Stimulated activated CD8-positive, alpha-beta memory T cell treated with anti-CD3 and anti-CD28 coated beads, Interleukin-4, amount 100 ng/mL, for 48 hours (primary cell): ENCODE data around the gene PGBD4.
A peak's percentile ranks its signal among the peaks of the same experiment; 100 is the strongest.

ENCODE experiments used
- DNase-seq: peaks from one replicate; pipeline ENCODE4 v3.0.0-alpha.2; 2020

Gene PGBD4

GRCh38 chr15:34101366-34102174 is at the start of gene PGBD4, which contains the start of gene EMC7:
TSS of gene PGBD4 (plus strand) at chr15:34102083. CDS start at chr15:34102532, 449 bp downstream.
TSS of gene EMC7 (minus strand) at chr15:34101862. CDS start at chr15:34101839, 23 bp downstream.
- DNase-seq, result peak; percentile 100

GRCh38 chr15:34054081-34054707 is 47.7 kb upstream of the PGBD4 start:
- no peak for DNase-seq

- no peak for DNase-seq
Observed at GRCh38 chr15:34055868-34056595, 45.9 kb upstream of the PGBD4 start.

GRCh38 chr15:34056911-34057310 is 45.0 kb upstream of the PGBD4 start:
- DNase-seq, result no peak

GRCh38 chr15:34059476-34059875 is 42.4 kb upstream of the PGBD4 start:
- no peak for DNase-seq

- no peak for DNase-seq
Observed at GRCh38 chr15:34059946-34060345, 41.9 kb upstream of the PGBD4 start.

- no peak for DNase-seq
Observed at GRCh38 chr15:34064438-34064837, 37.4 kb upstream of the PGBD4 start.

- DNase-seq, result no peak
Observed at GRCh38 chr15:34065261-34065660, 36.6 kb upstream of the PGBD4 start.

- DNase-seq, result no peak
Observed at GRCh38 chr15:34065941-34066340, 35.9 kb upstream of the PGBD4 start.

- DNase-seq, result no peak
Observed at GRCh38 chr15:34070003-34070402, 31.9 kb upstream of the PGBD4 start.

GRCh38 chr15:34076785-34077184 is 25.1 kb upstream of the PGBD4 start:
- DNase-seq, result no peak

GRCh38 chr15:34078900-34079299 is 23.0 kb upstream of the PGBD4 start:
- no peak for DNase-seq

- DNase-seq, result no peak
Observed at GRCh38 chr15:34079904-34080303, 22.0 kb upstream of the PGBD4 start.

GRCh38 chr15:34084086-34084485 is 17.8 kb upstream of the PGBD4 start:
- DNase-seq, result no peak

GRCh38 chr15:34085746-34086145 is 16.1 kb upstream of the PGBD4 start:
- DNase-seq, result no peak

GRCh38 chr15:34099914-34100313 is 2.0 kb upstream of the PGBD4 start:
- no peak for DNase-seq

GRCh38 chr15:34102175-34102925 is 467 bp downstream of the PGBD4 start:
- DNase-seq, result no peak

- DNase-seq, result no peak
Observed at GRCh38 chr15:34106423-34106822, 4.5 kb downstream of the PGBD4 start.

- DNase-seq, result no peak
Observed at GRCh38 chr15:34107315-34107714, 5.4 kb downstream of the PGBD4 start.

- DNase-seq, result no peak
Observed at GRCh38 chr15:34109797-34110663, 8.1 kb downstream of the PGBD4 start.

GRCh38 chr15:34111488-34111887 is 9.6 kb downstream of the PGBD4 start:
- no peak for DNase-seq

GRCh38 chr15:34114215-34114614 is 12.3 kb downstream of the PGBD4 start:
- no peak for DNase-seq
